NCI-H446 treated with DMSO at 0.1 percent for 48 hours (cell line): Measurements from ENCODE around the gene PLA2G2D.

ENCODE experiments used
- DNase-seq: peaks from one replicate; lab custom pipeline; 2025; lab: John Stamatoyannopoulos, UW

The PLA2G2D gene

DNA sequence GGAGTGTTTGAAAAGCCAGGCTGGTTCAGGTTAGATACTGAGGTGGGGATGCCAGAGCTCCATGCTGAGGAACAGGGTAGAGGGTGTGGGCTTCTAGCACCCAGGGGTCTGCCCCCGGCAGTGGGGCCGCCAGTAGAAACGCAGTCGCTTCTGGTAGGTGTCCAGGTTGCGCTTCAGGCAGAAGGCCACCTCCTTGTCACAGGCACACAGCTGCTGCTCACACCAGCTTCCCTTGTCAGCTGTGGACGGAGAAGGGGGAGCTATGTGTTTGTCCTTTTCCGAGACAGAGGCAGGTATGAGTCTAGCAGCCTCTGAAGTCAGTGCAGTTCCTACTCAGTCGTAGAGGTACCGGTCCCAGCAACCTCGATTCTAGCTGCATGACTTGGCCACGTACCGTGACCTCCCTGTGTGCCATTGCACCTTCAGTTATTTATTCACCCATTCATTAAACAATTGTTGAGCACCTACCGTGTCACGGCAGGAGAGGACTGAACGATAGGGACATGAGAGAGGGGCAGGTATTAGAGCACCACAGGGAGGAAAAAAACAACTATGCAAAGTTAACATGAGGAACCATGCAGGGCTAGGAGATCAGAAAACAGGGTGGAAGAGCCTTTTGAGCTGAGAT is 5.2 kb downstream of the PLA2G2D start:
- DNase-seq = no peak

DNA sequence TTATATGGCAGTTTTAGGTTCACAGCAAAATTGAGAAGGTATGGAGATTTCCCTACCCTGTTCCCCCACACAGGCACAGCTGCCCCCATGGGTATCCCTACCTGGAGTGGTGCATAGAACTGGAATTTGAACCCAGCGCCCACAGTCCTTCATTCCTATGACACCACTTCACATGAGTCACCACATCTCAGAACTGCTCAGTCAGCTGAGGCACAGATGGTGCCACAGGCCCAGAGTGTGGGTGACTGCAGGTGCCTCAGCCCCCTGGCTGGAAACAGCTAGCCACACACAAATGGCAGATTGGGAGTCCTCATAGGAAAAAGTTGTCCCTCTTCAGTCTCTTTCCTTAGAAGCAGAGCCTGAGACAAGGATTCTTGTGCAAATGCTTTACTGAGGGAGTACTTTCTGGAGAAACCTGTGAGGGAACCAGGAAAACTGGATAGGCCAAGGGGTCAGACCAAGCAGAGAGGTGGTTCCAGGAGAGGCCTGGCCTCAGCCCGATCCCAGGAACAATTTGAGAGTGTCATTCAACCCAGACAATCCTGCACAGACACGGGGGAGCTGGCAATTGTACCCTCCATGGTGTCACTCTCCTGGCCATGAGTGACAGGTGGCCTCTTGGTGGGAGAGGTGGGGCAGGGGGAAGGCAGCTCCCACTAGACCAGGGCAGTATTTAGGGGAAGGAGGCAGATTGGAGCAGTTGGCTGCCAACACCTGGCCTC is 6.9 kb downstream of the PLA2G2D start:
- no peak for DNase-seq

DNA sequence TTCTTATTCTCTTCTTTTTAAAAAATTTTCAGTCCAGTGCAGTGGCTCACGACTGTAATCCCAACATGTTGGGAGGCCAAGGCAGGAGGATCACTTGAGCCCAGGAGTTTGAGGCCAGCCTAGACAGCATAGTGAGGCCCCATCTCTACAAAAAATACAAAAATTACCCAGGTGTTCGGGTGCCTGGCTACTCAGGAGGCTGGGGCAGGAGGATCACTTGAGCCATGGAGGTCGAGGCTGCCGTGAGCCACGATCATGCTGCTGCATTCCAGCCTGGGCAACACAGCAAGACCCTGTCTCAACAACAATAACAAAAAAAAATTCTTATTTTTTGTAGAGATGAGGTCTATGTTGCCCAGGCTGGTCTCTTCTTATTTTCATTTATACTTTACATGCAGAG is 7.9 kb downstream of the PLA2G2D start:
- DNase-seq = no peak

DNA sequence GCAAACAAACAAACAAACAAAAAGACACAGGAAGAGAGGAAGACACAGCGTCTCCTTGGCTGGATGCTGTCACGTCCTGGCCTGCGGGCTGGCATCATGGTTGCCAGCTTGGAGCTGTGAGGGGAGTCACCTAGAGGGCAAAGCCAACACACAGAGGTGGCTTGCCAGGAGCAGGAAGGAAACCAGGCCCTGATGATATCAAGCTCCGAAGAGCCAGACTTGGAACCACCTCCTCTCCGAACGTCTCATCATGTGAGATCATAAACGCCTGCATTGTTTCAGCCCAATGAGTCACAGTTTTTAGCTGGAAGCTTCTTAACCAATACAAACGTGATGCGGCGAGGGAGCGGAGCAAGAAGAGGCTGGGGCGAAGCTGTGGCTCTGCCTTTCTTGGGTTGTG is 8.7 kb downstream of the PLA2G2D start:
- DNase-seq = no peak

DNA sequence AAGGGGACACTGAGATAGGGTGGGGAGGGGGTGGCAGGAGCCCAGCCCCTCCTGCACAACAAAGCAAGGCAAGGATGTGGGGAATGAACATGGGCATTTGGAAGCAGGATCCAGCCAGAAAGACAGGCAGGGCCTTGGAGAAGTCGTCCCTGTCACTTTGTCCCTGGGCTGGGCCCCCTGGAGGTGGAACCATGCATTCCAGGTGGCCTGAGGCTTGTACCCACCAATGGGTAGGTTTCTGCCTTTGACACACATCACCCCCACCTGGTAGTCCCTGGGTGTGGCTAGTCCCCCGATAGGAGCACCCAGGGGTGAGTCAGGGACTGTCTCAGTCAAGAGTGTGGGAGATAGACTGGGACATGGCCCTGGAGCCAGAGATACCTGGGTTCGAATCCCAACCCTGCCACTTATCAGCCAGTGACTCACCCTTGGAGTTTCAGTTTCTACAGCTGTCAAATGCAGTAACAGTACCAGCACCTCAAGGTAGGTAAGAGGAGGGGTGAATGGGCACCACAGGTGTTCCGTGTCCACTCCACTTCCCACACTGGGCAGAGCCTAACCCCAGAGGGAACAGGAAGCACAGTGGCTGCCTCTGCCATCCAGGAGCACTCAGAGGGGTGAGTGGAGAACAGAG is 10.0 kb downstream of the PLA2G2D start:
- no peak for DNase-seq

DNA sequence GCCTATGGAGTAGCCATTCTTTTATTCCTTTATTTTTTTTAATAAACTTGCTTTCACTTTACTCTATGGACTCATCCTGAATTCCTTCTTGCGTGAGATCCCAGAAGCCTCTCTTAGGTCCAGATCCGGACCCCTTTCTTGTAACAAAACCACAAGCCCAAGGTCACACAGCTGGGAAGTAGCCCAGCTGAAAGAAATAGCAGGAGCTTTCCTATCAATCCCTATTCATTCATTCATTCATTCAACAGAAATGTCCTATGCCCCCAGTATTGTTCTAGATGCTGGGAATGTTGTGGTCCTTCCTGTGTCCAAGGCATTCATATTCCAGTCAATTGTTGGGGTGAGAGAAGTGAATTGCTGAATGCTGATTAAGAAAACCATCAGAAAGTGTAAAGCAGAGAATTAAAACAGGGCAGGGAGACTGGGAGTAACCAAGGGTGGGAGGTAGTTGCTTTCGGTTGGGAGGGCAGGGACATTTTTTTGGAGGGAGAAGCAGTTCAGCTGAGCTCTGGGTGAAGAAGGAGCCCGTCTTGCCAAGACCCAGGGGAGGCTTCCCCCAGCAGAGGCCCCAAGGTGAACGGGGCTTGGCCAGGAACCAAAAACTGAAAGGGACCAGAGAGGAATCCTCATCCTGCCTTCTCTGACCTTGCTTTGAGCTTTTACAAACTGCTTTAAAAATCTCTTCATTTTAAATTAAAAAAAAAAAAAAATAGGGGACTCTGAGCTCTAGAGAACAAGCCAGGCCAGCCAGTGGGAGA is 10.8 kb downstream of the PLA2G2D start:
- DNase-seq = no peak

DNA sequence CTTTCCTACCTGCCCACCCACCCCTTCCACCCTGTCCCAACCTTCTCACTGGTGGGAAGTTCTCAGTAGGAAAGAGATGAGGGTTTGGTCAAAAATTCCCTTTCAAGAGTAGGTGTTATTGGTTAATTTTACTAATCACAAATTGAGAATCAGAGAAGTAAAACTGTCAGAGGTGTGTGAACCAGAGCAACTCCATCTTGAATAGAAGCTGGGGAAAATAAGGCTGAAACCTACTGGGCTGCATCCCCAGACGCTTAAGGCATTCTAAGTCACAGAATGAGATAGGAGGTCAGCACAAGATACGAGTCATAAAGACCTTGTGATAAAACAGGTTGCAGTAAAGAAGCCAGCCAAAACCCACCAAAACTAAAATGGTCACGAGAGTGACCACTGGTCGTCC is 11.5 kb downstream of the PLA2G2D start:
- DNase-seq = no peak

DNA sequence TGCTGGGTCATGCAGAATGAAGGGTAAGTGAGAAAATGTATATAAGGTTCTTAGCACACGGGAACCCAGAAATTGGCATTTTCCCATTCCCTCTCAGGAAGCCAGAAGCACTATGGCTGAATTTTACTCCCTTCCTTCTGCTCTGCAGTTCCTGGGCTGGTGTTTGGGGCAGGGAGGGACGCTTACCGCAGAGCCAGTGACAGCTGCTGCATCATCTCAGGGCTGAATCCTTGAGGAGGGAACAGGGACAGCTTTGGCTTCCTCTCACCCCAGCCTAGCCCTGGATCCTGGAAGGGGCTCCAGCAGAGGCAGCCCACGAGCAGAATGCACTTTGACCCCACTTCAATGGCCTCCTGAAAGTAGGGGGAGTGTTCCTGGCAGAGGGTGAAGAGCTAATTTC is 12.0 kb downstream of the PLA2G2D start:
- DNase-seq = no peak

DNA sequence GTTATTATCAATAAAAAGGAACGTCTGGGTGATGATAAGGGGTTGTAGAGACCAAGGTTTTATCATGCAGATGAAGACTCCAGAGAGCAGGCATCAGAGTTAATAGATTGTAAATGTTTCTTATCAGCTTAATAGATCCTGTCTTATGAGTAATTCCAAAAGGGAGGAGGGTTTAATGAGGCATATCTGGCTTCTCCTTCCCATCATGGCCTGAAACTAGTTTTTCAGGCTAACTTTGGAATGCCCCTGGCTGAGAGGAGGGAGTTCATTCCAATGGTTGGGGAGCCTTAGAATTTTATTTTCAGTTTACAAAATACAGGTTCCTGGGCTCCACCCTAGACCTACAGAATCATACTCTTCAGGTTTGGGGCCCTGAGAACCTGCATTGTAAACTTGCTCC is 13.5 kb downstream of the PLA2G2D start:
- DNase-seq = no peak

DNA sequence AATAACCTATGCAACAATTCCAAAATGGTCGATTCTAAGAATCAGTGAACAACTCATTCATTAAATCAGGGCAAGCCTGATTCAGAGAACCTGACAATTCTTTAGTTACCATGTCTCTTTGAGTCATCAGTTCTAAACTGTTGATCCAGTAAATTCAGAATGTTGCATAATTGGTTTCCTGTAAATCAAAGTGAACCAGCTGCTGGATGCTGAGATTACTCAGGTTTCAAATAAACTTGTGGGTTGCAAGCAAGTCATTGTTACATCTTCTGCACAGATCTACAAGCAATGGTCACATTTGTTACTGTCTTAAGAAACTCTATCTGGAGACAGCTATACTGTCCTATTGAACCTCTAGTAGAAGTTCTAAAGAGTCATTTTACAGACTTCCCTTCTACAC is 16.5 kb downstream of the PLA2G2D start:
- no peak for DNase-seq

DNA sequence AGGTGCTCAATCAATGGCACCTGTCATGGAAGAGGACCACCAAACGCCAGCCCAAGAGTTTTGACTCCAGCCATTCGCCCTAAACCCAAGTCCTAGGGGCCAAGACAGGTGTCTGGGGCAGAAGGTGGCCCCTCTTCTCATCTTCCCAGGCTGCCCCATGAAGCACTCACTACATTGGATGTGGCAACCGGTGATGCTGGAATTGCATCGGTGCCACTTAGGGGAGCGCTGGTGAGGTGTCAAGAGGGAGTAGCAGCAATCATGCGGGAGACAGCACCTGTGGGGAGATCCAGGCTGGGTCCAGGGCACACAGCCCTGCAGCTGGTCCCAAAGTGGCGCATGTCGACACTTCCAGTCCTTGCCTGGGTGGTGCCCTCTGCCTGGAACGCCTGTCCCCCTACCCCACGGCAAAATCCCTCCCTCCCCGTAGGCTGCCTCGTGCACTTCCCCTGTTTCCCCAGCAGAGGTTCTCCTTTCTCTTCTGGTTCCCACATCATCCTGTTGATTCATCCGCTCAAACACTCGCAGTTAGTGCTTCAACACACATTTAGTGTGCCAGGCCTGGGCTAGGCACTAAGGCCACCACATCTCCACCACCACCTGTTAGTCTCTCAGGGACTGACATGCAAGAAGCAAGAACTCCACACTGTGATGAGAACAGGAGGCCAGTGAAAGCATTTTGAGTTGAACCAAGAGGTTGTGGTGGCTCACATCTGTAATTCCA is 18.5 kb downstream of the PLA2G2D start:
- no peak for DNase-seq

DNA sequence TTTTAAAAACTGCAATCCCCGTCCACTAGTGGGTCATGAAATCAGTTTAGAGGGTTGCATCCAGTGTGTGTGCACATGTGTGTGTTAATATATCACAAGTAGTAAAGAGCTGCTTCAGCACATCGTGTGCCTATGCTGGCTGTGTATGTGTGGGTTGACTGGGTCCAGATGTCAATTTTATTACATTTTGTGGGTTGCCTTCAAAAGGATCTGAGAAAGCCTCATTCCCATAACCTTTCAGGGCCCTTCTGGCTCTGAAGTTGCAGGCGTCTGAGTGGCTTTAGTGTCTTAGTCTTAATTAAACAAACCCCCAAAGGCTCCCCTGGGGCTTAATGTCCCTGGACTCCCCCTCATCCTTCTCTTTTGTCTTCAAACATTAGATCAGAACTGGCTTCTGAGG is 19.8 kb downstream of the PLA2G2D start:
- DNase-seq = no peak

DNA sequence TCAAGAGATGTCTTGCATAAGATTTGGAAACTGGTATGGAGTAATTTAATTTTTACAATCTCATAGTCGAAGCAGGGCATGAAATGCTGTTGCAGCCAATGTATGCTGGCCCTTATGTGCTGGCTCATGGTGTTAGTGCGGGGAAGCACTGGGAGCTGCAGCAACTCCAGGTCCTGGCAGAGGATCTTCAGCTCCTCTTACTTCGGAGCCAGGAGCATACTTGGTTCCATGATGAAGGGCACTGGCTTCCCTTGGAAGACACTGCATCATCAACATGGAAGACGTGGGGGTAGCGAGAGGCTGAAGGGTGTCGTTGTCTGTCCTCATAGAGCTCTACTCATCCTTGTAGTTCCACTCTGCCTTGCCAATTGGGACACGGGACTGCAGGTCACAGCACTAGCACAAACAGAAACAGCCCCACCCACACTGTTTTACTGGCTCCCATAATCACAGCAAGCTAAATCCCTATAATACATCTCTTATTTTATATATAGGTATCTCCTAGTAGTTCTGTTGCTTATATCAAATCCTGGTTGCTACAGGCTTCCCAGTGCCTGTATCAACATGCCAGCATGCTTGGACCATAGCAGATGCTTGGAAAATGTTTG is 22.4 kb downstream of the PLA2G2D start:
- DNase-seq = no peak

DNA sequence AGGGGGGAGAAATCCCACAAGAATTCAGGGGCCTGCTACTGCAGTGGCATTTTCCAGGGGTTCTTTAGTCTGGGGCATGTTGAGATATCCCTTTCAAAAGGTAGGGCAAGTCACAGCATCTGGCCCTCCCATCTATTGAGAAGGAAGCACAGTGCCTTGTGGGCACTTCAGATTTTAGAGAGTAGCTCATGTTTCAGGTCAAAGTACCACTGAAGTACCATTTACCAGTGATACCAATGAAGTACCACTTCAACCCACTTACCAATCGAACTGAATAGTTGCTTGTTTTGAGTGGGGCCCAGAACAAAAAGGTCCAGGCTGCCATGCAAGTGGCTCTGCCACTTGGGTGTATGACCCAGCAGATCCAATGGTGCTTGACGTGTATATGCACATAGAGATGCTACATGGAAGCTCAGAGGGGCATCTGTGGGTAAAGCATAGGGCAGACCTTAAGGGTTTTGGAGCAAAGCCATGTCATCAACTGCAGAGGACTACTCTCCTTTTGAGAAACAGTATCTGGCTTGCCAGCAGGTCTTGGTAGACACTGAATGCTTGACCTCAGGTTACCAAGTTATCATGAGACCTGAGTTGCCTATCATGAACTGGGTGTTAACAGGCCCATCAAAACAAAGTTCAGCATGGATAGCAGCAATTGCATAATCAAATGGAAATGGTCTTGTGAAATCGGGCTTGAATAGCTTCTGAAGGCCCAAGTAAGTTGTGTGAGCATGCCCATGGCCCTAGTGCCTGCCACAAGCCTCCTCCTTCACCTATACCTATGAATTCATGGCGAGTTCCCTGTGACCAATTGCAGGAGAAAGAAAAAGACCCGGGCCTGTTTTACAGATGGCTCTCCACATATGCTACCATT is 23.5 kb downstream of the PLA2G2D start:
- no peak for DNase-seq

DNA sequence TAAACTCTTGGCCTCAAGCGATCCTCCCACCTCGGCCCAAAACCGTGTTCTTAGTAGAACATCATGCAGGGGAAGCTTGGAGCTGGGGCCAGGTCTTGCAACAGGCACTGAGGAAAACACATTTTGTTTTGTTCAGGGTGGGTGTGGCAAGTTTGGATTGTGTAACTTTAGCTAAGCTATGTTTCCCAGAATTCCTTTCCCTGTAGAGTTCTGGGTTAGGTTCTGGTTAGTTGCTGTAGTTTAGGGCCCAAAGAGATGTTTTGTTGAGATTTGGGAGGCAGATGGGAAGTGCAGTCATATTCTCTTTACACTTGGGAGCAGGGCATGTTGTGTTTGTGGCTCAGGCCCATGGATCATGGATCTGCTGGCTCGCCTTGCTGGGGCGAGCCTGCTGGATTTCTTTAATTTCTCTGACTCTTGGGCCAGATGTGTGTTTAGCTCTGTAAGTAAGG is 25.4 kb downstream of the PLA2G2D start:
- no peak for DNase-seq

DNA sequence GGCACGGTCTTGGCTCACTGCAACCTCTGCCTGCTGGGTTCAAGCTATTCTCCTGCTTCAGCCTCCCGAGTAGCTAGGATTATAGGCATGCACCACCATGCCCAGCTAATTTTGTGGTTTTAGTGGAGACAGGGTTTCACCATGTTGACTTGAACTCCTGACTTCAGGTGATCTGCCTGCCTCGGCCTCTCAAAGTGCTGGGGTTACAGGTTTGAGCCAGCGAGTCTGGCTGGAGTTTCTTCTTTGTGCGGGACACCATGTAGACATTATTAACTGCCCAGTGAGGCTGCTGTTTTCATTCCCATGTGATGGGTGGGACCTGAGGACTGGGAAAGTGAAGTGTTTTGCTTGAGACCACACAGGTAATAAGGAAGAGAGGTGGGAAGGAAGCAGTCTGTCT is 26.0 kb downstream of the PLA2G2D start:
- no peak for DNase-seq

DNA sequence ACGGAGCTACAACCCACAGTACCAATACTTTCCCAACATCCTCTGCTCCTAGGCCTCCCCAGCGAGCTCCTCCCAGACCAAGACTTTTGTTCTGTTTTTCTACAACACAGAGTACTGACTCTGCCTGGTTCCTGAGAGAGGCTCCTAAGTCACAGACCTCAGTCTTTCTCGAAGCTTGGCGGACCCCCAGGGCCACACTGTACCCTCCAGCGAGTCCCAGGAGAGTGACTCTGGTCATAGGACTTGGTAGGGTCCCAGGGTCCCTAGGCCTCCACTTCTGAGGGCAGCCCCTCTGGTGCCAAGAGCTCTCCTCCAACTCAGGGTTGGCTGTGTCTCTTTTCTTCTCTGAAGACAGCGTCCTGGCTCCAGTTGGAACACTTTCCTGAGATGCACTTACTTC is 28.7 kb downstream of the PLA2G2D start:
- no peak for DNase-seq

DNA sequence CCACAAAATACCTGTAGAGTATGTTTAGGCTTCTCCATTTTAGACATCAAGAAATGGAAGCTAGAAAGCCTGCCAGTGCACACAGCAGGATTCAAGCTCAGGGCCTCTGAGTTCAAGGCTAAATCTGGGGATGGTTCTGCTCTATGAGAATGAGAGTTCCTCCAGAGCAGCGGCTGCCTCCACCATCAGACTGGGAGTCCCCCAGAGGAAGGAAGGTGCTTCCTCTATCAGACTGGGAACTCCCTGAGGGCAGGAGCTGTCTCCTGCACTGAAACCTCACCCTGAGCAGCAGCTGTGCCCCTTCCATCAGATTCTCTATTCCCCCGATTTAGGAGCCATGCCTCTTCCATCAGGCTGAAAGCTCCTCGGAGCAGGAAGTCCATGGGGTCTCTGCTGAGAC is 29.2 kb downstream of the PLA2G2D start:
- no peak for DNase-seq

DNA sequence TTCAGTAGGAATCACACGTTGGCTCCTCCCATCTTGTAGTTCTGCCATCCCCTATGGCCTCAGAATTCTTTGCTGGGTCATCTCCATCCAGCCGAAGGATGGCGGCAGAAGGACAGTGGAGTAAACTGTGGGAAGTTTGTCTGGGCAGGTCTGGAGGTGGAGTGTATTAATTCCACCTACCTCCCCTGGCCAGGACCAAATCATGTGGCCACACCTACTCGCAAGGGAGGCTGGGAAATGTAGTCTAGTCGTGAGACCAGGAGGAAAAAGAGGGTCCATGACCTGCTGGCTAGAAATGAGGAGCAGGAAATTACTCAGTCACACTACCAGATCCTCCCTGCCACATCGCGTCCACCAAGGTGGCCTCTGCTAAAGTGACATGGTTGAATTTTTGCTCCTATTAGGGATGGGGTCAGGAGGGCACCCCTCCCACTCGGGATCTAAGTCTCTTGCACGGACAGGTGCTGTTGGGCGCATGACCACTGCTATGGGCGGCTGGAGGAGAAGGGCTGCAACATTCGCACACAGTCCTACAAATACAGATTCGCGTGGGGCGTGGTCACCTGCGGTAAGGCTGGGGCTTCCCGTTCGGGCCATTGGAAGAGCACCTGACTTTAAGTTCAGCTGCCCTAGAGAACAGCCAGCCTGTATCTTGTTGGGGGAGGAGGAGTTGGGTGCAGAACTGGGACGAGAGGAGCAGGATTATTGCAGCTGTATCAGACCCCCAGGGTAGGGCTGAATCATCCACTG is 29.8 kb downstream of the PLA2G2D start:
- DNase-seq = no peak

DNA sequence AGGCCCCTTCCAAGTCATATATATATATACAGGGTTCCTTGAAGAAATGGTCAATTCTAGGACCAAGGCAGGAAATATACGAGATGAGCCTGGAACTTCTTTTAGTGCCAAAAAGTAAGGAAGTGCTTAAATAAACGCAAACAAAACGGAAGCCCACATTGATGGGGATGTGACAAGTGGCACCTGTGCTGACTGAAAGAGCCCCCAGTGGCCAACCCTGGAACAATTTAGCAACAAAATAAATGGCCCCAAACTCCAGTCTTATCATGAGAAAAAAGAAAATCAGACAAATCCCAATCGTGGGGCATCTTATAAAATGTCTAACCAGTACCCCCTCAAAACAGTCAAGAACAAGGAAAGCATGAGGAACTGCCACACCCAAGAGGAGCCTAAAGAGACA is 31.7 kb downstream of the PLA2G2D start:
- DNase-seq = no peak
